Endodermal cell (in vitro differentiated cells): Measurements from ENCODE around the gene CTU2. TPM values are rescaled to one million over a fixed set of nuclear protein-coding genes. Genes with fewer than 3 reads are reported as not detected.

Source experiments
- DNase-seq: peaks from one replicate; pipeline ENCODE4 v3.0.0-alpha.2; 2017
- H3K27ac ChIP-seq: 2 replicates; pipeline ENCODE4 v1.5.1; 2013; ENCODE audit warnings: mild to moderate bottlenecking, low read depth, low read length, moderate library complexity
- H3K27me3 ChIP-seq: 2 replicates; pipeline ENCODE4 v1.6.1; 2013; ENCODE audit warnings: mild to moderate bottlenecking, low read length, moderate library complexity; ENCODE audit not compliant: insufficient read depth, control insufficient read depth, poor library complexity, severe bottlenecking
- H3K36me3 ChIP-seq: 2 replicates; pipeline ENCODE4 v1.7.0; 2013; ENCODE audit warnings: mild to moderate bottlenecking, low read length, moderate library complexity; ENCODE audit not compliant: control insufficient read depth, insufficient read depth
- H3K4me1 ChIP-seq: one replicate; pipeline ENCODE4 v1.7.0; 2013; ENCODE audit warnings: low read length; ENCODE audit not compliant: control insufficient read depth, insufficient read depth
- H3K4me3 ChIP-seq: 2 replicates; pipeline ENCODE4 v1.5.1; 2013; ENCODE audit warnings: mild to moderate bottlenecking, low read length, moderate library complexity
- H3K9ac ChIP-seq: 2 replicates; pipeline ENCODE4 v1.6.1; 2013; ENCODE audit warnings: mild to moderate bottlenecking, low read length, moderate library complexity; ENCODE audit not compliant: poor library complexity, severe bottlenecking; ENCODE audit errors: extremely low read depth
- H3K9me3 ChIP-seq: 2 replicates; pipeline ENCODE4 v1.6.1; 2013; ENCODE audit warnings: mild to moderate bottlenecking, low read length, moderate library complexity; ENCODE audit not compliant: control insufficient read depth
- H3K27ac Mint-ChIP-seq: 2 replicates; pipeline ENCODE4 v1.8.0; 2020; ENCODE audit warnings: mixed read lengths
- H3K27me3 Mint-ChIP-seq: 2 replicates; pipeline ENCODE4 v1.8.0; 2021; ENCODE audit warnings: mild to moderate bottlenecking, mixed read lengths; ENCODE audit not compliant: insufficient read depth
- H3K36me3 Mint-ChIP-seq: 2 replicates; pipeline ENCODE4 v1.8.0; 2020; ENCODE audit warnings: low read depth, mixed read lengths
- H3K4me1 Mint-ChIP-seq: 2 replicates; pipeline ENCODE4 v1.8.0; 2020; ENCODE audit warnings: mixed read lengths
- H3K4me3 Mint-ChIP-seq: 2 replicates; pipeline ENCODE4 v1.8.0; 2020; ENCODE audit warnings: mild to moderate bottlenecking, moderate library complexity, mixed read lengths
- H3K9me3 Mint-ChIP-seq: 2 replicates; pipeline ENCODE4 v1.8.0; 2020; ENCODE audit warnings: mild to moderate bottlenecking, mixed read lengths
- WGBS, 2 experiments: methylation state at CpG; one replicate each; pipeline versions ENCODE4 v1.1.5 to v1.1.7; 2013; ENCODE audit warnings: missing lambda C conversion rate in 2 of 2, mixed read lengths in 1 of 2; ENCODE audit not compliant: insufficient coverage in 1 of 2, insufficient read length in 1 of 2; 5-methylcytosine and 5-hydroxymethylcytosine counted together
- total RNA-seq, 2 donors: library from RNA; stranded (reverse); fragmentation: NEBNext Ultra II Directional in 1 of 2; extraction: Animal tissue kit (Norgen Biotek cat#: 25700) in 1 of 2; gene quantifications; 2 replicates in 1 of 2; 3 replicates in 1 of 2; pipeline ENCODE4 v1.2.1, GENCODE V29; 2021
- TF ChIP-seq, protein P1 (sequence below): fragments of 200-600 bp; sonication (generic); conservative IDR thresholded peaks from 2 replicates; pipeline ENCODE4 v1.5.0; 2021; ENCODE audit warnings: antibody characterized with exemption, mild to moderate bottlenecking

The CTU2 gene
- total RNA-seq, 2 donors from 2014 or later: 16.7 to 24.3 TPM

DNA sequence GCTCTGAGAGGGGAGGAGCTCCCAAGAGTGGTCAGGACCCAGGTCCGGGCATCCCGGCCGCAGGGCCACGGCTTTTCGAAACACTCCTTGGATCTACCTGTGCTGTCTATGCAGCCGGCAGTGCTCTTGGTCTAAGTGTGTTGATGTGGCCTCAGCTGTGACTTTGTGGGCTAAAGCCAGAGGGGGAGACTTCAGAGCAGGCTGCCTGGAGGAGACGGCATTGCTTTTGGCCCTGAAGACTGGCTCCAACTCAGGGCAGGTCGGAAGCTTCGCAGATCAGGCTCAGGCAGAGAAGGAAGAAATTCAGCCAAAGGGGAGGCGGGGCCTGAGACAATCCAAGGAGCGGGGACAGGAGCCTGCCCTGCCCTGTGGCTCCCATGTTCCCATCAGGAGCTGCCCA lies 47.3 kb downstream of the CTU2 start:
- Mint-ChIP-seq H3K4me3 (no peak overlapping the region), H3K27ac (no peak overlapping the region), H3K27me3 (no peaks in the 10 kb centered on the region), H3K4me1 (peaks cover 3% of the 10 kb centered on the region), H3K36me3 (no peaks in the 10 kb centered on the region), H3K9me3 (no peaks in the 10 kb centered on the region)
- Histone ChIP-seq H3K4me1 (no peaks in the 10 kb centered on the region), H3K9me3 (no peaks in the 10 kb centered on the region), H3K36me3 (peaks cover 4% of the 10 kb centered on the region), H3K9ac (no peak overlapping the region), H3K27ac (no peak overlapping the region), H3K4me3 (no peak overlapping the region), H3K27me3 (no peaks in the 10 kb centered on the region)
- TF ChIP-seq, protein P1, sequence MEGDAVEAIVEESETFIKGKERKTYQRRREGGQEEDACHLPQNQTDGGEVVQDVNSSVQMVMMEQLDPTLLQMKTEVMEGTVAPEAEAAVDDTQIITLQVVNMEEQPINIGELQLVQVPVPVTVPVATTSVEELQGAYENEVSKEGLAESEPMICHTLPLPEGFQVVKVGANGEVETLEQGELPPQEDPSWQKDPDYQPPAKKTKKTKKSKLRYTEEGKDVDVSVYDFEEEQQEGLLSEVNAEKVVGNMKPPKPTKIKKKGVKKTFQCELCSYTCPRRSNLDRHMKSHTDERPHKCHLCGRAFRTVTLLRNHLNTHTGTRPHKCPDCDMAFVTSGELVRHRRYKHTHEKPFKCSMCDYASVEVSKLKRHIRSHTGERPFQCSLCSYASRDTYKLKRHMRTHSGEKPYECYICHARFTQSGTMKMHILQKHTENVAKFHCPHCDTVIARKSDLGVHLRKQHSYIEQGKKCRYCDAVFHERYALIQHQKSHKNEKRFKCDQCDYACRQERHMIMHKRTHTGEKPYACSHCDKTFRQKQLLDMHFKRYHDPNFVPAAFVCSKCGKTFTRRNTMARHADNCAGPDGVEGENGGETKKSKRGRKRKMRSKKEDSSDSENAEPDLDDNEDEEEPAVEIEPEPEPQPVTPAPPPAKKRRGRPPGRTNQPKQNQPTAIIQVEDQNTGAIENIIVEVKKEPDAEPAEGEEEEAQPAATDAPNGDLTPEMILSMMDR: peak; percentile 5
- no peak for DNase-seq
- WGBS, 2 experiments: 84 to 88% methylated on average over 6 to 11 of the region's 11 CpGs

DNA sequence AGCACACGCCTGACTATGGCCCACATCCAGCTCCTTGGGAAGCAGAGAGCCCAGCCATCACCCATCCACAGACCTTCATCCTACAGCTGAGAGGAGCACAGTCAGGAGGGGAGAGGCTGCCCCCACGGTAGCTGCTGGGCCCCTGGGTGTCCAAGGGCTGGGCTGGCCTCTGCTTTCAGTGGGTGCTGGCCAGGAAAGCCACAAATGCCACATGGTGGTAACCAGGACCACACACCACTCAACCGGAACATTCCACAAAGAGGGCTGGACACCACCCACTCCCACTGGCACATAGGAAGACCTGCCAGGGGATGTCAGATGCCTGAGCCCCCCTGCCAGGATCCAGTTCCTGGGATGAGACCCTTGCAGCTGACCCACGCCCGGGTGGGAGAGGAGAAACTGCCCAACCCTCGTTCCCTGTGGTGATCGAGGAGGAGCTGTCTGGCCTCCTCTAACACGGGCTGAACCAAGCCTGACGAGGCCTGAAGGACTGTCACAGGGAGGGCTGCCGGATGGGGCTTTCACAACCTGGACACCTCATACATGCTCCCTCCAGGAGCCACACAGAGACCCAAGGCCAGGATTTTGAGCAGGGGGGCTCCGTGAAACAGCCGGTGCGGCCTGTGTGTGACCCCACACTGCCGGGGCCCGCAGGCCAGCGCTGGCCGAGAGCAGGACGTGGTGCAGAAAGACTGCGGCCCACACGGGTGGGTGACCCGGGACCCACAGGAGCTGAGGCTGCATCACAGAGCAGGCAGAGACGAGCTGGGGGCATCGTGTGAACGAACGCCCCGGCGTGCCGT lies 48.0 kb downstream of the CTU2 start:
- H3K4me1 ChIP-seq: no peaks in the 10 kb centered on the region
- TF ChIP-seq, protein P1: no peak
- Mint-ChIP-seq H3K27me3 (no peaks in the 10 kb centered on the region), H3K9me3 (no peaks in the 10 kb centered on the region), H3K4me3 (no peak overlapping the region), H3K36me3 (no peaks in the 10 kb centered on the region), H3K4me1 (peaks cover 5% of the 10 kb centered on the region), H3K27ac (no peak overlapping the region)
- no peak overlapping the region for H3K4me3 ChIP-seq
- no peaks in the 10 kb centered on the region for H3K9me3 ChIP-seq
- WGBS, 2 experiments: 90 to 93% methylated on average over 18 to 28 of the region's 28 CpGs
- no peaks in the 10 kb centered on the region for H3K27me3 ChIP-seq
- DNase-seq: no peak
- H3K9ac ChIP-seq: no peak overlapping the region
- no peak overlapping the region for H3K27ac ChIP-seq
- H3K36me3 ChIP-seq: peaks cover 4% of the 10 kb centered on the region

DNA sequence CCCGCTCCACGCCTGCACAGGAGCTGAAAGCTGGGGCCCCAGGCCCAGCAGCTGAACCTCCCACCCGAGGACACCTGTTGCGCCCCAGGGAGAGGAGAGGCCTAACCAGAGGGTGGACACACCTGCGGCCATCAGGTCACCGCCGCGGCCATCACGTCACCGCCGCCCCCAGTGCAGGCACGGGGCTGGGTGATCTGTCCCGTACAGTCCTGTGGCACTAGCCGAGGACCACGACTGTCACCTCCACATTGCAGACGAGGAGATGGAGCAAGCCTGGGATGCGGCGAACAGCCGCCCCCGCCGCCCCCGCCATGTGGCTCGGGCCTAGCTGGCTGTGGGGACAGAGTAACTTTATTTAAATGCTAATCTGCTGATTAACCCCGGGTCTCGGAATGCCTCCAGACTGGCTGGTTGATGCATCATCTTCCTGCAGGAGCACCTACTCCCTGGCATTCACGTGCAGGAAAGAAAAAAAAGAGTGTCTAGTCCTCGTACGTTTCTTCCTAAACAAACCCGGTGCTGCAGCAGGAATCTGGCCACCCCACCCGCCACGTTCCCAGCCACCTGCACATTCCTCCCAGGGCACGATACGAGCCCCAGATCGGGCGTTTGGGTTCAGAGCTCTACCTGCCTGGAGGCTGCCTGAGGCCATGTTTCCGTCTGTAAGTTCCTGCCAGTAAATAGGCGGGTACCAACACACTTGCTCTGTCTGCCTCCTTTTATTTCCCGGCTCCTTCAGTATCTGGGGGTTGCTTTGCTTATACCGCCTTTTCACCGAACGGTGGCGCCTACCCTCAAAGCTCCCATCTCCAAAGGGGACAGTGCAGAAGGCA lies 48.8 kb downstream of the CTU2 start:
- TF ChIP-seq, protein P1: peak; percentile 72
- Histone ChIP-seq H3K9ac (no peak overlapping the region), H3K4me1 (peaks cover 3% of the 10 kb centered on the region), H3K27me3 (no peaks in the 10 kb centered on the region), H3K4me3 (no peak overlapping the region), H3K9me3 (no peaks in the 10 kb centered on the region), H3K27ac (no peak overlapping the region), H3K36me3 (peaks cover 4% of the 10 kb centered on the region)
- Mint-ChIP-seq H3K4me1 (peaks cover 8% of the 10 kb centered on the region), H3K4me3 (no peak overlapping the region), H3K9me3 (no peaks in the 10 kb centered on the region), H3K27ac (no peak overlapping the region), H3K27me3 (no peaks in the 10 kb centered on the region), H3K36me3 (no peaks in the 10 kb centered on the region)
- DNase-seq: peak; percentile 85
- 70 to 79% methylated on average over 30 to 42 of the region's 42 CpGs for WGBS, 2 experiments
